HFF-Myc (cell line): Measurements from ENCODE around the gene B4GALT2.

Source experiments
- DNase-seq: peaks from one replicate; pipeline ENCODE4 v3.0.0-alpha.2; 2011; ENCODE audit warnings: low read depth; ENCODE audit errors: extremely low read depth
- H3K4me3 ChIP-seq: replicated peaks from 2 replicates; pipeline ENCODE4 v1.5.1; 2011; ENCODE audit warnings: low read depth, mild to moderate bottlenecking, control low read depth, low read length
- TF ChIP-seq, protein P1 (sequence below): IDR thresholded peaks from 2 replicates; pipeline ENCODE4 v1.5.1; 2012; ENCODE audit warnings: mild to moderate bottlenecking, low read depth, low read length, control low read depth; ENCODE audit errors: missing control alignments

The B4GALT2 gene

DNA sequence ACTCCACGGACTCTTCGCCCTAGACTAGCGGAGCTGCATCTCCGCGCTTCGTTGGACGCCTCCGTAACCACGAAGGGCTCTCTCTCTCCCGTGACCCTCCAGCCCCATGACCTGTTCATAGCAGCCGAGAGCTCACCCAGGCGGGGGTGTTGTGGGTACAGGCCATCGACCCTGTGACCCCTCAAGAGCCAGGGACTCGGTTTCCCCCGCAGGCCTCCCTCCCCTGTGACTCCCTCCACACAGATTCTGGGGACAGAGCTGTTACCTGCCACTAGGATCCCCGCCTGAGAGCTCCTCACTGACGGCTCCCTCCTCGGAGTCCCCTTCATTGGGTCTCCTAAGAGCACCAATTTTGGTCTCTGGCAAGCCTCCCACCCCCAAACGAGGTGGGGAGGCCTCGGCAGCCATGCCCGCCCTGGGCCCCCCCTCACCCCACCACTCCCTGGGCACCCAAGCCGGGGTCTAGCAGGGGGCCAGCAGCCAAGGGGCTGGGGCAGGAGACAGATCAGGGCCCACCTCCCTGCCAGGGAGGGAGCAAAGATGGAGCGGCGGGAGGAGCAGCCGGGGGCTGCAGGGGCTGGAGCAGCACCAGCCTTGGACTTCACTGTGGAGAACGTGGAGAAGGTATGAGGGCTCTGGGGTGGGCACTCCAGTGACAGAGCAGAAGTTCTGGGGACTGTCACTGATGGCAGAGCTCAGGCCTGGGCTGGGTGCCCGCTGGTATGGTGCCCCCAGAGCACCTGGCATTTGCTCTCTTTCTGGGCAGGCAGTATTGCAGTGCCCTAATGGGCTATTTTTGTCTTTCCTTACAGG lies 31.7 kb upstream of the B4GALT2 start:
- no peak for DNase-seq
- TF ChIP-seq, protein P1, sequence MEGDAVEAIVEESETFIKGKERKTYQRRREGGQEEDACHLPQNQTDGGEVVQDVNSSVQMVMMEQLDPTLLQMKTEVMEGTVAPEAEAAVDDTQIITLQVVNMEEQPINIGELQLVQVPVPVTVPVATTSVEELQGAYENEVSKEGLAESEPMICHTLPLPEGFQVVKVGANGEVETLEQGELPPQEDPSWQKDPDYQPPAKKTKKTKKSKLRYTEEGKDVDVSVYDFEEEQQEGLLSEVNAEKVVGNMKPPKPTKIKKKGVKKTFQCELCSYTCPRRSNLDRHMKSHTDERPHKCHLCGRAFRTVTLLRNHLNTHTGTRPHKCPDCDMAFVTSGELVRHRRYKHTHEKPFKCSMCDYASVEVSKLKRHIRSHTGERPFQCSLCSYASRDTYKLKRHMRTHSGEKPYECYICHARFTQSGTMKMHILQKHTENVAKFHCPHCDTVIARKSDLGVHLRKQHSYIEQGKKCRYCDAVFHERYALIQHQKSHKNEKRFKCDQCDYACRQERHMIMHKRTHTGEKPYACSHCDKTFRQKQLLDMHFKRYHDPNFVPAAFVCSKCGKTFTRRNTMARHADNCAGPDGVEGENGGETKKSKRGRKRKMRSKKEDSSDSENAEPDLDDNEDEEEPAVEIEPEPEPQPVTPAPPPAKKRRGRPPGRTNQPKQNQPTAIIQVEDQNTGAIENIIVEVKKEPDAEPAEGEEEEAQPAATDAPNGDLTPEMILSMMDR, result no peak
- peak overlapping the region; percentile 86 for H3K4me3 ChIP-seq

DNA sequence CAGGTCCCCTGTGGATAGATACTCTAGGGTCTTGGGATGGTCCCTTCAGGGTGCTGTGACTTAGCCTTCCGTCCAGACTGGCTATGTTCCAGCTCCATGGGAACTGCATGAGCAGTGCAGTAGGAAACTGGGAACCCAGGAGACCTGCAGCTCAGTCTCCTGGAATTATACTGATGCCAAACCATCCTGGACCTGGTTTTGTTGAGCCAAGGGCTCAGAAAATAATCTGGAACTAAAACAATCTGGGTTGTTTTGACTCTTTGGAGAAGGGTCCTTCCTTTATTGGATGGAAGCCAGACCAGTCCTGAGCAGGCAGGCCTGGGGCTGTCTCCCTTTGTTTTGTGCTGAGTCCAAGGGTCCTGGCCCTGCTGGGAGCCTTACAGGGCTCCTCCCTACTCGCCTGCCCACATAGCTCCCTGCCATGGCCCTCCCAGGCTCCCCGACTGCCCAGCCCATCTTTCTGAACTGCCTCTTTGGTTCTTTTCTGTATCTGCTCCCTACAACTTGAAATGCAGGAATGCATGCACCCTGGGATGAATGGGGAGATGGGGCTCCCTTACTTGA lies 31.1 kb upstream of the B4GALT2 start:
- DNase-seq, result no peak
- TF ChIP-seq, protein P1, result no peak

DNA sequence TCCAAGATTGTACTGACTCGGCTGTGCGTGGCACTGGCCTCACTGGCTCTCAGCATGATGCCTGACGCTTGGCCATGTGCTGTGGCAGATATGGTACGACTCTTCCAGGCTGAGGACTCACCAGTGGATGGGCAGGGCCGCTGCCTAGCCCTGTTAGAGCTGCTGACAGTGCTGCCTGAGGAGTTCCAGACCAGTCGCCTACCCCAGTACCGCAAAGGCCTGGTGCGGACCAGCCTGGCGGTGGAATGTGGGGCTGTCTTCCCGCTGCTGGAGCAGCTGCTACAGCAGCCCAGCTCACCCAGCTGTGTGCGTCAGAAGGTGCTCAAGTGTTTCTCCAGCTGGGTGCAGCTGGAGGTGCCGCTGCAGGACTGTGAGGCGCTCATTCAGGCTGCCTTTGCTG lies 29.3 kb upstream of the B4GALT2 start:
- no peak overlapping the region for H3K4me3 ChIP-seq
- DNase-seq, result no peak
- TF ChIP-seq, protein P1, result no peak

More for the DNA sequence above, 31.1 kb upstream of the B4GALT2 start:
- H3K4me3 ChIP-seq, result peak overlapping the region; percentile 86

DNA sequence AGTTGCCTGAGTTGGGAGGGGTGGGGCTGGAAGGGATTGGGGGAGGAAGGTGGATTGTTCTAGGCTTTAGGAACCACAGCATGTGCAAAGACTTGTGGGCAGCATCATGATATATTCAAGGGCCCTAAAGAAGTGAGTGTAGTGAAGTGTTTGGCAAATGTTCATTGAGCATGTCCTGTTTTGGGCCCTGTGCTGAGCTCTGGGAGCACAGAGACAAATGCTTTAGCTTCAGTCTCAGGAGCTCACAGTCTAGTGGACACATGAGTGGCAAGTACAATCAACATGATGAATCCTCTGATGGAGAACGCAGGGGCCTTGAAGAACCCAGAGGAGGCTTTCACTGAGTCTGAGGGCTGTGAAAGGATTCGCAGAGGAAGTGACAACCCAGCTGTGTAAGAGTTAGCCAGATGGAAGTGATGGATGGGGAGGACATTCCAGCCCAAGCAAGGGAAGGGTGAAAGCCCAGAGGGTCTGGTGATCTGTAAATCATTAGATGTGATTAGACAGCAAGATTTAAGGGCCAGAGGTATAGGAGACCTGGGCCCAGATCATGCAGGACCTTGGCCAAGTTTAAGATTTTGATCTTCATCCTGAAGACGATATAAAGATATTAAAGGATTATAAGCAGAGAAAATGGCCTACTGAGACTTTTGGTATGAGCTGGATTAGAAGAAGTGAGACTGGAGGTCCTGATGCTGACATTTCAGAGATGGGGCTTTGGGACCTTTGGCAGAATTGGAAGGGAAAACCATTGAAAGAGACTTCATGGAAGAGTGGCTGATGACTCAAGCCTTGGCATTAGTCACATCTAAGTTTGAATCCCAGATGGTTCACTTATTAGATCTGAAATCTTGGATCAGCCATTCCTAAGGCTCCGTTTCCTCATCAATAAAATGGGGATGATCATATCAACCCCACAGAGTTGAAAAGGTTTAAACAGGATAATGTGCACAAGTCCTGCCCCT lies 27.7 kb upstream of the B4GALT2 start:
- no peak overlapping the region for H3K4me3 ChIP-seq
- no peak for DNase-seq
- TF ChIP-seq, protein P1, result no peak

DNA sequence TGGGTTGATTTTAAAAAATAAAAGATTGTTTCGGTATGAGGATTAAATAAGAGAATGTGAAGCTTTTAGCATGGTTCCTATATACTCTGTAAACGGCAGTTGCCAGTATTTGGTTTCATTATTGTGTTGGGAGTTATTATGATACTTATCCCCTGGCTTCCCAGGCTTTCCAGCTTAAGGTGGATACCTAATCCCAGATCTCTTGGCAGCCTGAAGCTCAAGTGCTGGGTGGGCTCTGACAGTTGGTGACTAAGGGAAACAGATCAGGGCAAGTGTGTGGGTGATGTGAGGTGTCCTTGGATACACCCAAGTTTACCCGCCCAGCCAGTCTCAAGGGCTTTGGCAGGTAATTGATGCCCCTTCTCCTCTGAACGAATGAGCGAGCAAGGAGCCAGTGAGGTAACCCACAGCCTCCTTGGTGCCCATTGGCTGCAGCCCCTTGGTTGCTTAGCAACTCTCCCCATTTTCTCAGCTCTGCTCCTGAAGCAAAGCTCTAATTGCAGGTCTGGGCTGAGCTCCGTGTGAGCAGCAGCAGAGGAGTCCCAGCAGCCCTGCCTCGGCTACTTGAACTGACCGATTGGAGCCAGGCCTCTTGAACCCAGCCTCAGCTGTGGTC lies 26.2 kb upstream of the B4GALT2 start:
- no peak overlapping the region for H3K4me3 ChIP-seq
- TF ChIP-seq, protein P1, result no peak
- no peak for DNase-seq

DNA sequence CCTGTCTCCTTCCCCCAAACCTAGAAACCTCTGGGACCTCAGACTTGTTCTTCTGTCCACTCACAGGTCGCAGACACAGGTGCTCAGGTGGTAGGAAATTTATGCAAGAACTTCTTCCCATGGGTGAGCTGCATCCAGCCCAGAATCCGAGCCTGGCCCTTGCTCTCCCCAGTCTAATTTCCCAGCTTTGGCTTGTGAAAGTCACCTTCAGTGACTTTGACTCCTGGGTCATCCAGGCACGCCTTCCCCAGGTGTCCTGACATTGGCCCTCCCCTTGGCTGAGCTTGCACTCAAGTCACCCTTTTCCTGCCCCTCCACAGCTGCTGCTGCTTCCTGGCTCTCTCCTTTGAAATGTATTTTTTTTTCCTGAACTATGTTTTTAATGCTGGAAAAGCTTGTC lies 25.6 kb upstream of the B4GALT2 start:
- DNase-seq, result no peak
- no peak overlapping the region for H3K4me3 ChIP-seq
- TF ChIP-seq, protein P1, result no peak
